Epidermal melanocyte (primary cell): ENCODE results near the gene RIPK4.
"Not testable (repeated sequence)": the region's sequence is repeated elsewhere in the genome, so short reads cannot be mapped to it uniquely, and the experiment has no call there.

ENCODE experiments used
- DNase-seq: peaks from one replicate; pipeline ENCODE4 v3.0.0; 2011; ENCODE audit warnings: low spot score; ENCODE audit not compliant: insufficient read length

RIPK4 gene

DNA sequence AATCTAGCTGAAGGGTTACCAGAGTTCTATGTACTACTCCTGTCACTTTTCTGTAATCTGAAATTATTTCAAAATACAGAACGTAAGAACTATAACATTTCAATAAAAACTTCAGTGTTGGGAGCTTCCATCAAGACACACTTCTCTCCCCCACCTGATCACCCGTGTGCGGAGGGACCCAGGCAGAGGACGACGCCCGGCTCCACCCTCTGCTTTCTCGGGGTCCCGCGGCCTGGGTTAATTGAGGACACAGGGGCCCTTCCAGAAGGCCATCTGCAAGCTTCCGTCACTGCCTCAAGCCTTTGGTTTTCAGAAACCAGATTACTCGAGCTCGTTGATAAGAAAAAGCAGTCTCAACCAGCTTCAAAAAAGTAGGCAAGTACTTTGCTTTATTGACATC, 27.8 kb downstream of the RIPK4 start:
- no peak for DNase-seq

GRCh38 chr21:41737651-41738324, 29.1 kb downstream of the RIPK4 start:
- no peak for DNase-seq

DNA sequence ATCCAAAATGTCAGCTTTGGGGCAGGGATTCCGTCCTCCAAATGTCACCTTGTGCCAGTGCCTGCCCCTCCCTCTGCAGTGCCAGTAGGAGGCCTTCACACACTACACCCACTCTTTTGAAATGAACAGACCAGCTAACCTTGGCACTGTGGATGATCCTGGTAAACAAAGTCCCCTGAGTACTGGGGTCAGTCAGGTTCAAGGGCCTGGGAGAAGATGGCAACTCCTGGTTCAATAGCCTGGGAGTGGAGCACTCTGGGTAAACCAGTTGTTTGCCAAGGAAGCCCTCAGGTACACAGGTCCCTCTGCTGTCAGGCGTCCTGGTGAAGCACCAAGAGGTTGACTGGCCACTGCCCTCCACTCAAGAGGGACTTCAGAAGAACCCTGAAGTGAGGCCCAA, 30.4 kb downstream of the RIPK4 start:
- DNase-seq = no peak

- DNase-seq = no peak
Measured at GRCh38 chr21:41733951-41734689, 32.7 kb downstream of the RIPK4 start.

DNA sequence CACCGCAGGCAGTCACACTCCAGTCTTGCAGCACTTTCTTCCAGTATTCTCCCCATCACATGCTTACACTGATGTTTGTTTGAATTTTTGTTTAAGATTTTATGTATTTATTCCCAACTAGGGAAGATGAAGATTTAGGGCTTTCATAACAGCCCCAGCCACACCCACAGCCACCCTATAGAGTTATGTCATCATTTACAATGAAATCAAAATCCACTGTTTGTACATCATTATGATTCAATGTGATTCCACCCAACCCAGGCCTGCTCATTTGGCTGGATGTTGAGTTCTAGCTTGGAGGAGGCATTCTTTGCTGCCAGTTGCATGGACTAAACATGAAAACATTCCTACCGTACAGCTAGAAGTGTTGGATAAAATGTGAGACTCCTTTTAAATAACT, 35.8 kb downstream of the RIPK4 start:
- no peak for DNase-seq

DNA sequence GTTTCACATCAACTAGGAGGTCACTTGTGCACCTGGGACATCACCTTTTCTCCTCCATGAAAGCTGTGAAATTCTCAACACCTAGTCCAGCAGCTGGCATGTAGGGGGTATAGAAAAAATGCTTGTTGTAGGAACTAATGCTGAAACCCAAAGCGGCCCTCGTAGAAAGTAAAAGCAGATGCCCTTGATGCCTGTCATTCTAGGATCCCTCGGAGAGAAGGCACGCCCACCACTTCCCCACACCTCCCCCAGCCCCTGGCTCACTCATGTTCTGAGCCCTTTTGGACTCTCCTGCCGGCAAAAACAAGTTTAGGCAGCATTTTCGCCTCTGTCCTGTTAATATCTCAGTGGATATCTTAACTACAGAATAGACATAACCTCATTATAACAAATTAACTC, 36.5 kb downstream of the RIPK4 start:
- DNase-seq = no peak

- DNase-seq = no peak
Measured at GRCh38 chr21:41729701-41730366, 37.0 kb downstream of the RIPK4 start.

DNA sequence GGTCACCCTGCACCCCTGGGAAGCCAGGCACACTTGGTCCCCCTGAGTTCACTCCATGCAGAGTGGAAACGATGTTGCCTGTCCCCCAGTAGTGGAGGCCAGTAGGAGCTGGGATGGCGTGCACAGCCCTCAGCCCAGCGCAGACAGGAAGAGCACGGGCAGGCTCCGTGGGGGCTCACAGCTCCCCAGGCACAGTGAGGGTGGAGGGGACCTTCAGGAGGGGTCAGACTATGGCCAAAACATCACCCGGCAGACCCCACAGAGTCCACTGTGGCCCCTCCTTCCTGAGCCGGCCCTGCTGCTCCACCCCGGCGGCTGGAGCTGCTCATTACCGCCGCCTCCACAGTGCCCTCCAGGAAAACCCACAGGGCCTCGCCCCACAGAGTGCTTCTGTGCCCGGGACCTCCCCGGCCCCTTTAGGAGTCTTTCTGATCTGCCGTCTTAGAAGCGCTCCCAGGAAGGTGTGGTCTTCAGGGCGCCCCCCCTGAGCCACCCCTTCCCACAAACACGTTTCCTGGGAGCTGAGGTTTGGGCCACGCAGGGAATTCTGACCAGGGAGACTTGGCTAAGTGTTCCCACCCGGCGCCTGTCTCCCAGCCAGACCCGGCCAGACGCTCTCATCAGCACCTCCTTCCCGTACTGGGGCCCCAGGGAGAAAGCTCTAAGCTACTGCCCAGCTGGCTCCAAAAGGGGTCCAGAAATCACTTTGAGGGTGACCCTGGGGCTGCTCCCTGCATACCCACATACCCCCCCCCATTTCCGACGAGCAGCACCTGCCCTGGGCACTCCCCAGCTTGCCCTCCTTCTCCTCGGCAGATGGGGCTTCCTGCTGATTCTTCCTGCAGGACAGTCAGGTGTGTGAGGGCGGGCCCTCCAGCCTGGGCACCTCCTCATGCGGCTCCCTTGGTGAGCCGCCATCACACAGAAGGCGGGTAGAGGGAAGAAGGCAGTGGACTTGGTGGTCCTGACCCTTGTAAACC, 38.8 kb downstream of the RIPK4 start:
- DNase-seq = no peak

DNA sequence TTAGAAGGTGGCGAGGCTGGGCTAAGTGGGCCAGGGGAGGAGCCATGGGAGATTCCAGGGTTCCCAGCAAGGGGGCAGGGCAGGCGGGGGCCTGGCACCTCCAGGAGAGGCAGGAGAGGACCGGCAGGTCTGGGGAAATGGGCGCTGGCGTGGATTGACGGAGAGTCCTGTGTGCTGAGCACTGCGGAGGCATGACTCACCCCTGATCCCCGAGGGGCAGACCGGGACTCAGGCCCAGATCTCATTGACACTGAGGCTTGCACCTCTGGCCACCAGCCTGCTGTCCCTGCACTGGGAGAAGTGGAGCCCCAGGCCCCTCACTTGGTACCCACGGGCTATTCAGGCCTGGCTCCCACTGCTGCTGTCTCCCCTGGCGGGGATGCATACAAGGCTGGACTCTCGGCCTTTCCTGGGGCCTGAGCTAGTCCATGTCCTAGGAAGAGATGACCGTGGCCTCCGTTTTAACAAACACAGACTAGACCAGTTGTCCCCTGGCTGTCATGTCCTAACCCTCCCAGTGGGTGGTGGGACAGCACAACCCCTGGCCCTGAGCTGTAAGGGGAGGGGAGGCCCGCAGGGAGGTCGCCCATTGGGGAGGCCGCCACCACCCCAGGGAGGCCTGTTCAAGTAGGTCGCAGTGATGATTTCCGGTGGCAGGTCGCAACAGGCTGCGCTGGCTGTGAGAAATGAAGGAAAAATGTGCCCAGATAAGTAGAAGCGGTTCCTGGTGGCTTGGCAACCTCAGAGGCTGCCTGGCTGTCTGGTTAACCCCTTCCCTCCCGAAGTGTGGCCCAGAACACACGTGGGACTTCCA, 39.7 kb downstream of the RIPK4 start:
- no peak for DNase-seq

DNA sequence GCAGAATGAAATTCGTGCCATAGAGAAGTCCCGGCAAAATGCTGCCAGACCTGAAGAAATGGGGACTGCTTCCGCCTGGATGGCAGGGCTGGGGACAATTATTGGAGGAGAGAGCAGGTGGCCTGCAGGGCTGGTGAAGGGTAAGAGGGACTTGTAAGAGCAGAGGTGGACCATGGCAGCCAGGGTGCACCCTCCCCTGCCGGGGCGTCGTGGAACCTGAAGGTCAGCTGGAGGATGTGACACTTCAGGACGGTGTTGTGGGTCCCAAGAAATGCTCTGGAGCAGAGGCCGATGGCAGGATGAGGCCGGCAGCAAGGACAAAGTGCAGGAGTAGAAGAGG, 40.3 kb downstream of the RIPK4 start:
- DNase-seq = no peak

- no peak for DNase-seq
Measured at GRCh38 chr21:41726058-41726558, 40.7 kb downstream of the RIPK4 start.

DNA sequence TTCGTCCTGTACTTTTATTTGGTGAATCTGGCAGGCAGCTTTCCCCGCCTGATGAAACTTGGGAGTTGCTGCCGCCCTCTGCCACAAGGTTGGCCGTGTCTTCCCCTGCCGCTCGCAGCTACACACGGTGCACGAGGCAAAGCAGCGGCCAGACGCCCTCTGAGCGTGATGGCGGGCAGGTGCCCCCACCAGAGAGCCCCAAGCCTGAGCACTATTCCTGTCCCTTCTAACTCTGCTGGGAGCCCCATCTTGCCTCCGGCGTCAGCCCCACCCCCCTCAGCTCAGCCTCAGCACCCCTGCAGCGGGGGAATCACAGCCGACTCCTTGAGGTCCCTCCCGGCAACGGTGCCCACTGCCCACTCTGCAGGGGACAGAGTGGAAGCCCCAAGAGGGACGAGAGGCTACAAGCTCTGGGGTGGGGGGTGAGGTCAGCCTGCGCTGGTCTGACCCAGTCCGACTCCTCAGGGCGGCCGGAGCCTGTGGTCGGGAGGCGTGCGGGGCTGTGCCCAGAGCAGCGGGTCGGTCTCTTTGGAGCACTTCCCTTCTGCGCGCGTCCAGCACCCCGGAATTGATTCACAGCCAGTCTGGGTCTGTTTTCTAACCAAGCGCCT, 41.3 kb downstream of the RIPK4 start:
- no peak for DNase-seq

GRCh38 chr21:41723835-41724234, 43.0 kb downstream of the RIPK4 start:
- DNase-seq = not testable (repeated sequence)

DNA sequence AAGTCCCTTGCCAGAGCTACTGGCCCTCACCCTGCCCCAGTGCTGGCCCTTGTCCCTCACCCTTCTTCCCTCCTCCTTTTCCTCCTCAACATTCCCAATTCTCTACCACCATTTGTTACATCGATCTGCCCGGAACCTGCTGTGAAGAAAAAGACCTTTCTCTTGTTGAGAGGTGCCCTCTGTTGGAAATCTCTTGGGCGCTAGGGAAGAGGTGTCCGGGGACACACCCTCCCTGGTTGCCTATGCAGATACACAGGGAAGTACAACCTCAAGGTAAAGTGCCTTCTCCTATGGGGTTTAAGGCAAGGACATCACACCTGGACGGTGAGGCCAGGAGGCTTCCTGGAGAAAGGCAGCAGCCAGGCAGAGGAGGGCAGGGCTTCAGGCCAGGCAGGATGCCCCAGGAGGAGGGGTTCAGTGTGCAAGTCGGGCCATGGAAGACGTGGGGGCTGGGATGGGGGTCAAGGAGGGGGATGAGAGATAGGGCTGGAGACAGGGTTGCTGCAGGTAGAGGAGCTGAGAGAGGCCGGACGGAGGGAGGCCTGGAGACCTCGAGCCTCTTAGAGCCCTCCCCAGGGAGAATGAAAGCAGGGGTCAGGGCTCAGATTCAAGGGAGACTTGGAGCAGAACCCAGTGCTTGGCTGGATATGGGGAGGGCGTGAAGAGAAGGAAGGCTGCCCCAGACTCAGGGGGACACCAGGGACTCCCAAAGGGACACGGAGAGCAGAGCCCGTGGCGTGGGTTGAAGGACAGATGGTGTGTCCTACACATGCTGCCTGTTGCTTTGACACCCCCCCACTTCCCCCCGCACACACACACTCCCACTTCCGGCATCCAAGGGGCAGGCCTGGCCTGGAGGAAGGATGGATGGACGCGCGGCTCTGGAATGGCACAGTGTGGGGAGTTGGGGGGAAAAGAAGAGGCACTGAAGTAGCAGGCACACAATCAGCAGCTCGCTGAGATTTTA, 44.5 kb downstream of the RIPK4 start:
- DNase-seq = no peak

- DNase-seq = no peak
Measured at GRCh38 chr21:41720250-41720649, 46.6 kb downstream of the RIPK4 start.

GRCh38 chr21:41719691-41720090, 47.2 kb downstream of the RIPK4 start:
- no peak for DNase-seq

DNA sequence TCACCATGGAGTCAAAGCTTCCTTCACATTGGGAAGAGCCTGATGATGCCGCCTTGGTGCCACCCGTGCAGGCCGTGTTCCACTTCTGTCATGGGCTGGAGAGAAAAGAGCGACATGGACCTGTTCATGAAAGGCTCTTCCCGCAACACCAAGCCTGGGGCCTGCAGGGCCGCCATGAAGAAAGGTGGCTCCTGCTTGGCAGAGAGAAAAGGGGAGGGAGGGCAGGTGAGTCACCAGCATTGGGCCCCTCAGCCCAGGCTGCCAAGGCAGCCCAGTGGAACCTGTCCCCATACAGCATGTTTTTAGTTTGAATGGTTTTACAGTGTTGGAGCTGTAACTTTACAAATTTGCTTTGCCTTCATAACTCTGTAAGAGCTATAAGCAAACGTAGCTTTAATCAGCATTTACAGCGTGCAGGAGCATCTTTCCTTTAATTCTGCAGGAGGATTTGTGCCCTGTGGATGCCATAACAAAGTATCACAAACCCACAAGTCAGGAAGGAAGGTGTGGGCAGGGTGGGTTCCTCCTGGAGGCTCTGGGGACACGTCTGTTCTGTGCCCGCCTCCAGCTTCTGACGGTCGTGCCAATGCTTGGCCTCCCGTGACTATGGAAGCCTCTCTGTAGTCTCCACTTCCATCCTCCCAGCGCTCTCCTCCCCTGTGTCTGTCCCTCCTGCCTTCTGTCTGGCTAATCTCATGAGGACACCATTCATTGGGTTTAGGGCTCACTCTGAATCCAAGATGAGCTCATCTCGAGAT, 49.1 kb downstream of the RIPK4 start:
- DNase-seq = no peak

DNA sequence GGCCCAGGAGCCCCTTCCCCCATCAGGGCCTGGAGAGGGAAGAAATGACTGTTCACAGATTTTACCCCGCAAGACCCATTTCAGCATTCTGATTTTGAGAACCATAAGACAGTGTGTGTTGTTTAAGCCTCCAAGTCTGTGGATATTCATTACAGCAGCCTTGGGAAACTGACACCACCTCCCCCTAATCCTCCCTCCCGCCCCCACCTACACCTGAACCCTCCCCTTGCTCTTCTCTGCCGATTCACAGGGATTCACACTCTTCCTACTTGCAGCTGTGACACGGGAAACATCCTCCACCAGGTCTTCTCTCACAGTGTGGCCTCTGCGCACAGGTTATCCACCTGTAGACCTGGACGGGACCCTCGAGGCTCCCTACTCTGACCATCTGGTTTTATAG, 50.1 kb downstream of the RIPK4 start:
- DNase-seq = no peak
